Liver (tissue), 3 donors: ENCODE results near the gene POC1A.

Experiments
- CTCF ChIP-seq: fragments of 150-350 bp; IDR thresholded peaks from 2 replicates; pipeline ENCODE4 v1.5.1; 2017; ENCODE audit warnings: improper control_type of control experiment, low read depth, low read length; ENCODE audit not compliant: missing input control
- EGR1 ChIP-seq, 2 donors: IDR thresholded peaks; 2 replicates each; pipeline ENCODE4 v1.6.1; 2016 to 2018; ENCODE audit warnings: antibody characterized with exemption in 2 of 2, low read depth in 2 of 2
- MAX ChIP-seq: IDR thresholded peaks from 2 replicates; pipeline ENCODE4 v1.6.1; 2016; ENCODE audit warnings: antibody characterized with exemption
- SP1 ChIP-seq: IDR thresholded peaks from 2 replicates; pipeline ENCODE4 v1.6.1; 2018; ENCODE audit warnings: antibody characterized with exemption, mild to moderate bottlenecking
- TAF1 ChIP-seq: conservative IDR thresholded peaks from 2 replicates; pipeline ENCODE4 v1.6.1; 2016; ENCODE audit warnings: antibody characterized with exemption, mild to moderate bottlenecking
- YY1 ChIP-seq: IDR thresholded peaks from 2 replicates; pipeline ENCODE4 v1.6.1; 2016; ENCODE audit warnings: antibody characterized with exemption, mild to moderate bottlenecking
- donor health status: healthy.
- donor health status: healthy.

- TF ChIP-seq CTCF: no peak
- no peak for TF ChIP-seq YY1
- TF ChIP-seq EGR1 (IDR thresholded peaks at IDR 0.05; ENCODE audit: low read depth in 2 of 2): no peak
- TF ChIP-seq SP1: no peak
- TF ChIP-seq TAF1: no peak
- no peak for TF ChIP-seq MAX
Measured at GRCh38 chr3:52036222-52036694, 118.0 kb downstream of the POC1A start.
